BE2C (cell line): ENCODE data around the gene IQCB1.

ENCODE experiments used
- DNase-seq: peaks from one replicate; pipeline ENCODE4 v3.0.0-alpha.2; 2020
- H3K27me3 ChIP-seq: fragments of 250-450 bp; sonication (Bioruptor Pico); 2 replicates; pipeline ENCODE4 v1.5.1; 2020; ENCODE audit warnings: mild to moderate bottlenecking
- H3K36me3 ChIP-seq: fragments of 250-450 bp; sonication (Bioruptor Pico); 2 replicates; pipeline ENCODE4 v1.5.1; 2020; ENCODE audit warnings: mild to moderate bottlenecking
- H3K4me1 ChIP-seq: fragments of 250-450 bp; sonication (Bioruptor Pico); 2 replicates; pipeline ENCODE4 v1.5.1; 2020
- H3K4me3 ChIP-seq: 2 replicates; pipeline ENCODE4 v1.5.1; 2011; ENCODE audit warnings: low read depth, low read length
- H3K9me3 ChIP-seq: fragments of 250-450 bp; sonication (Bioruptor Pico); 2 replicates; pipeline ENCODE4 v1.5.1; 2020
- TF ChIP-seq, protein P1 (sequence below): IDR thresholded peaks from 2 replicates; pipeline ENCODE4 v1.5.1; 2012; ENCODE audit warnings: mild to moderate bottlenecking, low read depth, low read length

Gene IQCB1

GRCh38 chr3:121722411-121722810, 112.4 kb downstream of the IQCB1 start:
- H3K9me3 ChIP-seq, result no peaks in the 10 kb centered on the region
- TF ChIP-seq, protein P1, sequence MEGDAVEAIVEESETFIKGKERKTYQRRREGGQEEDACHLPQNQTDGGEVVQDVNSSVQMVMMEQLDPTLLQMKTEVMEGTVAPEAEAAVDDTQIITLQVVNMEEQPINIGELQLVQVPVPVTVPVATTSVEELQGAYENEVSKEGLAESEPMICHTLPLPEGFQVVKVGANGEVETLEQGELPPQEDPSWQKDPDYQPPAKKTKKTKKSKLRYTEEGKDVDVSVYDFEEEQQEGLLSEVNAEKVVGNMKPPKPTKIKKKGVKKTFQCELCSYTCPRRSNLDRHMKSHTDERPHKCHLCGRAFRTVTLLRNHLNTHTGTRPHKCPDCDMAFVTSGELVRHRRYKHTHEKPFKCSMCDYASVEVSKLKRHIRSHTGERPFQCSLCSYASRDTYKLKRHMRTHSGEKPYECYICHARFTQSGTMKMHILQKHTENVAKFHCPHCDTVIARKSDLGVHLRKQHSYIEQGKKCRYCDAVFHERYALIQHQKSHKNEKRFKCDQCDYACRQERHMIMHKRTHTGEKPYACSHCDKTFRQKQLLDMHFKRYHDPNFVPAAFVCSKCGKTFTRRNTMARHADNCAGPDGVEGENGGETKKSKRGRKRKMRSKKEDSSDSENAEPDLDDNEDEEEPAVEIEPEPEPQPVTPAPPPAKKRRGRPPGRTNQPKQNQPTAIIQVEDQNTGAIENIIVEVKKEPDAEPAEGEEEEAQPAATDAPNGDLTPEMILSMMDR, result no peak
- DNase-seq, result no peak
- no peak overlapping the region for H3K4me3 ChIP-seq
- H3K4me1 ChIP-seq, result no peaks in the 10 kb centered on the region
- peaks cover 3% of the 10 kb centered on the region for H3K36me3 ChIP-seq
- H3K27me3 ChIP-seq, result no peaks in the 10 kb centered on the region

DNA sequence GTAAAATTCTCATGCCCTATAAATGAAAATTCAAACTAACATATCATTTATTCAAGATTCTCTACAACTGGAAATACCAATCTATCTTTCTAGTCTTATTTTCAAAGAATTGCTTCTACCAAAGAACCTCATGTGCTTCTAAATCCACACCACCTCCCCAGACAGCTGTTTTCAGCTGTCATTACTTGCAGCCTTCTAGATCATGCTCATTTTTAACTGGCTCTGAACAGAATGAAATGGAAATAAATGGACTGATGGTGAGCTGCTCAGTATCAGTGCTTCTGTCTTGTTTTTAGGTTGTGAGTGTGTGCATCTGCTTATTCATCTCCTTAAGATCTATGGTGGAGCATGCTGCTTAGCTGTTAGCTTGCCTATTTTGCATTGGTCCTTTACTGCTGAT, 114.7 kb downstream of the IQCB1 start:
- Histone ChIP-seq H3K9me3 (no peaks in the 10 kb centered on the region), H3K4me3 (no peak overlapping the region), H3K4me1 (no peaks in the 10 kb centered on the region), H3K36me3 (peaks cover 8% of the 10 kb centered on the region), H3K27me3 (no peaks in the 10 kb centered on the region)
- TF ChIP-seq, protein P1, result no peak
- no peak for DNase-seq
